ENCODE data around the gene RPL7A.
"Not testable (repeated sequence)": the region's sequence is repeated elsewhere in the genome, so short reads cannot be mapped to it uniquely, and the experiment has no call there.

The RPL7A gene

GRCh38 chr9:133382507-133383141, 34.6 kb downstream of the RPL7A start:
- Histone ChIP-seq H3K27ac (no peak overlapping the region), H3K27me3 (no peaks in the 10 kb centered on the region), H3K4me3 (no peak overlapping the region), H4K20me1 (no peaks in the 10 kb centered on the region), H3K9ac (no peak overlapping the region), H3K4me1 (no peaks in the 10 kb centered on the region), H3K36me3 (no peaks in the 10 kb centered on the region), H3K4me2 (no peak overlapping the region), H3K9me3 (peaks cover 11% of the 10 kb centered on the region)
- no peak for TF ChIP-seq Cebpa-rat (IDR thresholded peaks at IDR 0.05)

- Histone ChIP-seq H3K27me3 (no peaks in the 10 kb centered on the region), H3K36me3 (no peaks in the 10 kb centered on the region), H4K20me1 (no peaks in the 10 kb centered on the region), H3K9me3 (peaks cover 4% of the 10 kb centered on the region; the same call in 1 of the 2 replicates), H3K4me2 (no peak overlapping the region), H3K27ac (no peak overlapping the region), H3K4me1 (no peaks in the 10 kb centered on the region), H3K4me3 (no peak overlapping the region), H3K9ac (no peak overlapping the region)
- no peak for TF ChIP-seq Cebpa-rat (IDR thresholded peaks at IDR 0.05)
These were observed 35.4 kb downstream of the RPL7A start for GRCh38 chr9:133383438-133383837.

- no peak overlapping the region for H3K27ac ChIP-seq
- H3K4me3 ChIP-seq = no peak overlapping the region
- H3K36me3 ChIP-seq = no peaks in the 10 kb centered on the region
- no peaks in the 10 kb centered on the region for H3K4me1 ChIP-seq
- H3K9me3 ChIP-seq = no peaks in the 10 kb centered on the region
- H4K20me1 ChIP-seq = no peaks in the 10 kb centered on the region
- H3K27me3 ChIP-seq = no peaks in the 10 kb centered on the region
- no peak overlapping the region for H3K9ac ChIP-seq
- TF ChIP-seq Cebpa-rat (IDR thresholded peaks at IDR 0.05) = no peak
- no peak overlapping the region for H3K4me2 ChIP-seq
These were observed 36.8 kb downstream of the RPL7A start for GRCh38 chr9:133384736-133385321.

GRCh38 chr9:133385452-133385851, 37.4 kb downstream of the RPL7A start:
- Histone ChIP-seq H3K27ac (no peak overlapping the region), H3K9me3 (no peaks in the 10 kb centered on the region), H3K9ac (no peak overlapping the region), H3K36me3 (no peaks in the 10 kb centered on the region), H3K4me1 (no peaks in the 10 kb centered on the region), H3K27me3 (no peaks in the 10 kb centered on the region), H4K20me1 (no peaks in the 10 kb centered on the region), H3K4me3 (no peak overlapping the region), H3K4me2 (no peak overlapping the region)
- TF ChIP-seq Cebpa-rat (IDR thresholded peaks at IDR 0.05) = no peak

- H3K9ac ChIP-seq = no peak overlapping the region
- H3K9me3 ChIP-seq = peaks cover 5% of the 10 kb centered on the region; the same call in 1 of the 2 replicates
- no peaks in the 10 kb centered on the region for H3K27me3 ChIP-seq
- H3K36me3 ChIP-seq = no peaks in the 10 kb centered on the region
- H3K4me2 ChIP-seq = no peak overlapping the region
- TF ChIP-seq Cebpa-rat (IDR thresholded peaks at IDR 0.05) = no peak
- no peaks in the 10 kb centered on the region for H4K20me1 ChIP-seq
- H3K4me1 ChIP-seq = no peaks in the 10 kb centered on the region
- no peak overlapping the region for H3K27ac ChIP-seq
- no peak overlapping the region for H3K4me3 ChIP-seq
These were observed 38.3 kb downstream of the RPL7A start for GRCh38 chr9:133386338-133386737.

- no peaks in the 10 kb centered on the region for H3K4me1 ChIP-seq
- H3K4me2 ChIP-seq = no peak overlapping the region
- H3K9ac ChIP-seq = no peak overlapping the region
- TF ChIP-seq Cebpa-rat (IDR thresholded peaks at IDR 0.05) = no peak
- H4K20me1 ChIP-seq = no peaks in the 10 kb centered on the region
- H3K36me3 ChIP-seq = no peaks in the 10 kb centered on the region
- H3K27ac ChIP-seq = no peak overlapping the region
- no peaks in the 10 kb centered on the region for H3K27me3 ChIP-seq
- H3K4me3 ChIP-seq = no peak overlapping the region
- peaks cover 5% of the 10 kb centered on the region; the same call in 1 of the 2 replicates for H3K9me3 ChIP-seq
These were observed 39.7 kb downstream of the RPL7A start for GRCh38 chr9:133387680-133388079.

GRCh38 chr9:133389025-133389557, 41.1 kb downstream of the RPL7A start:
- H3K27me3 ChIP-seq = no peaks in the 10 kb centered on the region
- no peaks in the 10 kb centered on the region for H3K4me1 ChIP-seq
- no peak overlapping the region for H3K27ac ChIP-seq
- H3K4me3 ChIP-seq = no peak overlapping the region
- H4K20me1 ChIP-seq = no peaks in the 10 kb centered on the region
- no peak overlapping the region for H3K9ac ChIP-seq
- no peak for TF ChIP-seq Cebpa-rat (IDR thresholded peaks at IDR 0.05)
- H3K9me3 ChIP-seq = peaks cover 5% of the 10 kb centered on the region; the same call in 1 of the 2 replicates
- no peak overlapping the region for H3K4me2 ChIP-seq
- H3K36me3 ChIP-seq = no peaks in the 10 kb centered on the region

GRCh38 chr9:133389562-133389961, 41.5 kb downstream of the RPL7A start:
- H3K4me2 ChIP-seq = no peak overlapping the region
- no peak overlapping the region for H3K27ac ChIP-seq
- no peaks in the 10 kb centered on the region for H3K4me1 ChIP-seq
- H3K9me3 ChIP-seq = peaks cover 5% of the 10 kb centered on the region; the same call in 1 of the 2 replicates
- H4K20me1 ChIP-seq = no peaks in the 10 kb centered on the region
- H3K36me3 ChIP-seq = no peaks in the 10 kb centered on the region
- no peaks in the 10 kb centered on the region for H3K27me3 ChIP-seq
- no peak for TF ChIP-seq Cebpa-rat (IDR thresholded peaks at IDR 0.05)
- H3K4me3 ChIP-seq = no peak overlapping the region
- H3K9ac ChIP-seq = no peak overlapping the region

- Histone ChIP-seq H3K27ac (no peak overlapping the region), H3K4me1 (no peaks in the 10 kb centered on the region), H4K20me1 (no peaks in the 10 kb centered on the region), H3K27me3 (no peaks in the 10 kb centered on the region), H3K9ac (no peak overlapping the region), H3K4me2 (no peak overlapping the region), H3K4me3 (no peak overlapping the region), H3K36me3 (no peaks in the 10 kb centered on the region), H3K9me3 (peaks cover 5% of the 10 kb centered on the region; the same call in 1 of the 2 replicates)
- TF ChIP-seq Cebpa-rat (IDR thresholded peaks at IDR 0.05) = no peak
These were observed 42.7 kb downstream of the RPL7A start for GRCh38 chr9:133390713-133391112.

- not testable (repeated sequence) for H3K4me2 ChIP-seq, H3K9ac ChIP-seq, H3K4me3 ChIP-seq, H3K36me3 ChIP-seq, H4K20me1 ChIP-seq, H3K27ac ChIP-seq, H3K9me3 ChIP-seq, H3K27me3 ChIP-seq, H3K4me1 ChIP-seq
These were observed 43.4 kb downstream of the RPL7A start for GRCh38 chr9:133391449-133391848.

GRCh38 chr9:133392308-133392707, 44.3 kb downstream of the RPL7A start:
- not testable (repeated sequence) for H3K27me3 ChIP-seq, H3K9ac ChIP-seq, H3K27ac ChIP-seq, H3K4me3 ChIP-seq, H3K4me2 ChIP-seq, H3K9me3 ChIP-seq, H4K20me1 ChIP-seq, H3K36me3 ChIP-seq
- peaks cover 11% of the 10 kb centered on the region; the same call in 1 of the 2 replicates for H3K4me1 ChIP-seq
